H1 (cell line): ENCODE data around the gene SCARB2. TPM values are rescaled to one million over a fixed set of nuclear protein-coding genes. Genes with fewer than 3 reads are reported as not detected.
A peak's percentile ranks its signal among the peaks of the same experiment; 100 is the strongest.

Experiments used
- CHD2 ChIP-seq: IDR thresholded peaks from 2 replicates; pipeline ENCODE4 v1.6.1; 2012; ENCODE audit warnings: low read length, improper control_type of control experiment
- CHD7 ChIP-seq: fragments of 300-600 bp; sonication (generic); IDR thresholded peaks from 2 replicates; pipeline ENCODE4 v1.7.1; 2012; ENCODE audit warnings: low read length, moderate library complexity, mild to moderate bottlenecking, inconsistent platforms; ENCODE audit not compliant: insufficient replicate concordance
- HDAC2 ChIP-seq, 2 experiments: fragments of 300-600 bp in 1 of 2; sonication (generic) in 1 of 2; IDR thresholded peaks; 2 replicates each; pipeline ENCODE4 v1.6.1; 2011 to 2012; ENCODE audit warnings: low read depth in 2 of 2, low read length in 2 of 2, mild to moderate bottlenecking in 2 of 2, moderate library complexity in 2 of 2, borderline replicate concordance in 1 of 2, inconsistent platforms in 1 of 2
- RAD21 ChIP-seq, 2 experiments: IDR thresholded peaks in 1 of 2; conservative IDR thresholded peaks in 1 of 2; 2 replicates each; pipeline ENCODE4 v1.6.1; 2011; ENCODE audit warnings: low read depth in 2 of 2, low read length in 2 of 2, improper control_type of control experiment in 1 of 2, inconsistent platforms in 1 of 2, mild to moderate bottlenecking in 1 of 2, moderate library complexity in 1 of 2
- SIRT6 ChIP-seq: IDR thresholded peaks from one replicate; pipeline ENCODE4 v1.7.1; 2012; ENCODE audit warnings: low read length, inconsistent platforms
- SRF ChIP-seq: IDR thresholded peaks from 2 replicates; pipeline ENCODE4 v1.6.1; 2011; ENCODE audit warnings: mild to moderate bottlenecking, low read depth, low read length, moderate library complexity
- polyA plus RNA-seq, 7 experiments: library from polyadenylated mRNA; depleted of rRNA in 3 of 7; stranded (reverse) in 5 of 7; unstranded in 2 of 7; fragments of >200 nt in 5 of 7; fragments of 200-250 nt in 2 of 7; gene quantifications; 1 replicate in 5 of 7; 2 replicates in 1 of 7; 4 replicates in 1 of 7; pipeline versions ENCODE4 v1.2.1 to v1.2.3, GENCODE V29; 2011 to 2013; ENCODE audit warnings: missing spikeins in 2 of 7, mixed read lengths in 2 of 7
- total RNA-seq: library from RNA; stranded (reverse); fragmentation: NEBNext Ultra II Directional; extraction: Animal tissue kit (Norgen Biotek cat#: 25700); gene quantifications from 2 replicates; pipeline ENCODE4 v1.2.1, GENCODE V29; 2021

The SCARB2 gene
- total and polyA plus RNA-seq, 2 of the 8 experiments (the other 6 are each of a cell fraction or from before 2014, with no cell fraction given) = 18.5 to 35.7 TPM

- TF ChIP-seq CHD7 (no peak), SIRT6 (no peak), CHD2 (no peak), HDAC2 (IDR thresholded peaks at IDR 0.05; ENCODE audit: borderline replicate concordance in 1 of 2, low read depth in 2 of 2, low read length in 2 of 2) (no peak), SRF (no peak), RAD21 (IDR thresholded peaks at IDR 0.05 in 1 of 2, conservative IDR thresholded peaks at IDR 0.05 in 1 of 2; ENCODE audit: low read depth in 2 of 2, low read length in 2 of 2) (peak; percentile 95)
Measured at GRCh38 chr4:76179398-76180318, 34.0 kb downstream of the SCARB2 start (continued).
